ENCODE data around the gene UTP15.

Gene UTP15

DNA sequence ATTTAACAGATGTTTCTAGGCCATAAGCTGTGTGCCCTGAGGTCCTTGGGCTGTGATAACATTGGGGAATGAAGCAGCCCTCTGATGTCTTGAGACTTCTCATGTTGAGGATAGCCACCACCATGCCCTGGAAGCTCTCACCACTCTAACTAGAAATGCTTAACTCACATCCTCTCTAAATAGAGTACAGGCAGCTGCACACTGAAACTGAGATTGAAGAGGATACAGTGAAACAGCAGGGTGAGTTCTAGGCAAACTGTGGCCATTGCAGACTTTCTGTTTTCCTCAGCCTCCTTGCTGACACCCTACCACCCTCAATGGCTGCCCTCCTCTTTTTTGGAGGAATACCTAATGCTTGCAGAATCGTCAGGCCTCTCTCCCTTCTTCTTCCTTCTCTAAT lies 22.4 kb downstream of the UTP15 start:
- peaks cover 12% of the 10 kb centered on the region for H3K4me1 ChIP-seq (ENCODE audit: control insufficient read depth, insufficient read depth, low read length)
- H3K4me3 ChIP-seq (ENCODE audit: low read length): no peak overlapping the region
- H3K9me3 ChIP-seq (ENCODE audit: control insufficient read depth, low read length): no peaks in the 10 kb centered on the region
- H3K9ac ChIP-seq (ENCODE audit: low read length): no peak overlapping the region
- H3K36me3 ChIP-seq (ENCODE audit: control insufficient read depth, insufficient read depth, low read length): no peaks in the 10 kb centered on the region
- H3K27me3 ChIP-seq (ENCODE audit: control insufficient read depth, insufficient read depth, low read length): no peaks in the 10 kb centered on the region

- Histone ChIP-seq H3K9ac (ENCODE audit: low read length) (no peak overlapping the region), H3K4me1 (ENCODE audit: control insufficient read depth, insufficient read depth, low read length) (peaks cover 12% of the 10 kb centered on the region), H3K27me3 (ENCODE audit: control insufficient read depth, insufficient read depth, low read length) (no peaks in the 10 kb centered on the region), H3K4me3 (ENCODE audit: low read length) (no peak overlapping the region), H3K36me3 (ENCODE audit: control insufficient read depth, insufficient read depth, low read length) (no peaks in the 10 kb centered on the region), H3K9me3 (ENCODE audit: control insufficient read depth, low read length) (no peaks in the 10 kb centered on the region)
These were observed 25.7 kb downstream of the UTP15 start for GRCh38 chr5:73591102-73591695.

- Histone ChIP-seq H3K27me3 (ENCODE audit: control insufficient read depth, insufficient read depth, low read length) (no peaks in the 10 kb centered on the region), H3K4me3 (ENCODE audit: low read length) (no peak overlapping the region), H3K4me1 (ENCODE audit: control insufficient read depth, insufficient read depth, low read length) (peaks cover 12% of the 10 kb centered on the region), H3K36me3 (ENCODE audit: control insufficient read depth, insufficient read depth, low read length) (no peaks in the 10 kb centered on the region), H3K9ac (ENCODE audit: low read length) (no peak overlapping the region), H3K9me3 (ENCODE audit: control insufficient read depth, low read length) (no peaks in the 10 kb centered on the region)
These were observed 26.4 kb downstream of the UTP15 start for GRCh38 chr5:73591698-73592501.

DNA sequence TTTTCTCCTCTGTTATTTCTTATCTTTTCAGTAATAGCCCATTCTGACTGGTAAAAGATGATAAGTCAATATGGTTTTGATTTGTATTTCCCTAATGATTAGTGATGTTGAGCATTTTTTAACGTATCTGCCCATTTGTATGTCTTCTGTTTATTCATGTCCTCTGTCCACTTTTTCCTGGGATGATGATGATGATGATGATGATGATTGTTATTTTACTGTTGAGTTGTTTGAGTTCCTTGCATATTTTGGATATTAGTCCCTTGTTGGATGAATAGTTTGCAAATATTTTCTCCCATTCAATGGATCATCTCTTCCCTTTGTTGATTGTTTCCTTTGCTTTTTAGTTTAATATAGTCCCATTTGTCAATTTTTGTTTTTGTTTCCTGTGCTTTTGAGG lies 27.0 kb downstream of the UTP15 start:
- Histone ChIP-seq H3K9ac (ENCODE audit: low read length) (no peak overlapping the region), H3K27me3 (ENCODE audit: control insufficient read depth, insufficient read depth, low read length) (no peaks in the 10 kb centered on the region), H3K4me3 (ENCODE audit: low read length) (no peak overlapping the region), H3K9me3 (ENCODE audit: control insufficient read depth, low read length) (no peaks in the 10 kb centered on the region), H3K36me3 (ENCODE audit: control insufficient read depth, insufficient read depth, low read length) (no peaks in the 10 kb centered on the region), H3K4me1 (ENCODE audit: control insufficient read depth, insufficient read depth, low read length) (peaks cover 9% of the 10 kb centered on the region)

- Histone ChIP-seq H3K27me3 (ENCODE audit: control insufficient read depth, insufficient read depth, low read length) (no peaks in the 10 kb centered on the region), H3K4me1 (ENCODE audit: control insufficient read depth, insufficient read depth, low read length) (no peaks in the 10 kb centered on the region), H3K9me3 (ENCODE audit: control insufficient read depth, low read length) (no peaks in the 10 kb centered on the region), H3K4me3 (ENCODE audit: low read length) (no peak overlapping the region), H3K9ac (ENCODE audit: low read length) (no peak overlapping the region), H3K36me3 (ENCODE audit: control insufficient read depth, insufficient read depth, low read length) (no peaks in the 10 kb centered on the region)
These were observed 31.3 kb downstream of the UTP15 start for GRCh38 chr5:73596705-73597328.

GRCh38 chr5:73599380-73599779 lies 33.8 kb downstream of the UTP15 start:
- H3K36me3 ChIP-seq (ENCODE audit: control insufficient read depth, insufficient read depth, low read length): no peaks in the 10 kb centered on the region
- H3K27me3 ChIP-seq (ENCODE audit: control insufficient read depth, insufficient read depth, low read length): no peaks in the 10 kb centered on the region
- no peaks in the 10 kb centered on the region for H3K9me3 ChIP-seq (ENCODE audit: control insufficient read depth, low read length)
- H3K4me3 ChIP-seq (ENCODE audit: low read length): no peak overlapping the region
- H3K4me1 ChIP-seq (ENCODE audit: control insufficient read depth, insufficient read depth, low read length): no peaks in the 10 kb centered on the region
- no peak overlapping the region for H3K9ac ChIP-seq (ENCODE audit: low read length)

DNA sequence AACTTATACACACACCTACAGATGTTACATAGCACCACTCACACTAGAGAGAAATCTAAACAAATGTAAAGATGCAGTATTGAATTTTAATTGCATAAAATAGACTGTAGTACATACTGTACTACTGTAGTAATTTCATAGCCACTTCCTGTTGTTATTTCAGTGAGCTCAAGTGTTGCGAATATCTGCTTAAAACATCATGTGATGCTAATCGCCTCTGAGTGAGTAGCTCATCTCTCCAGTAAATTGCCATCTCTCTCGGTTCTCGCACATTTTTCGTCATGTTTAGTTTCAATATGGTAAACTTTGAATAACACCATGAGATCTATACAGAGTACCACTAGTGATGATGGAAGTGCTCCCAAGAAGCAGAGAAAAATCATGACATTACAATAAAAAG lies 38.5 kb downstream of the UTP15 start:
- Histone ChIP-seq H3K9ac (ENCODE audit: low read length) (no peak overlapping the region), H3K9me3 (ENCODE audit: control insufficient read depth, low read length) (no peaks in the 10 kb centered on the region), H3K4me1 (ENCODE audit: control insufficient read depth, insufficient read depth, low read length) (peaks cover 23% of the 10 kb centered on the region), H3K27me3 (ENCODE audit: control insufficient read depth, insufficient read depth, low read length) (no peaks in the 10 kb centered on the region), H3K4me3 (ENCODE audit: low read length) (no peak overlapping the region), H3K36me3 (ENCODE audit: control insufficient read depth, insufficient read depth, low read length) (no peaks in the 10 kb centered on the region)

DNA sequence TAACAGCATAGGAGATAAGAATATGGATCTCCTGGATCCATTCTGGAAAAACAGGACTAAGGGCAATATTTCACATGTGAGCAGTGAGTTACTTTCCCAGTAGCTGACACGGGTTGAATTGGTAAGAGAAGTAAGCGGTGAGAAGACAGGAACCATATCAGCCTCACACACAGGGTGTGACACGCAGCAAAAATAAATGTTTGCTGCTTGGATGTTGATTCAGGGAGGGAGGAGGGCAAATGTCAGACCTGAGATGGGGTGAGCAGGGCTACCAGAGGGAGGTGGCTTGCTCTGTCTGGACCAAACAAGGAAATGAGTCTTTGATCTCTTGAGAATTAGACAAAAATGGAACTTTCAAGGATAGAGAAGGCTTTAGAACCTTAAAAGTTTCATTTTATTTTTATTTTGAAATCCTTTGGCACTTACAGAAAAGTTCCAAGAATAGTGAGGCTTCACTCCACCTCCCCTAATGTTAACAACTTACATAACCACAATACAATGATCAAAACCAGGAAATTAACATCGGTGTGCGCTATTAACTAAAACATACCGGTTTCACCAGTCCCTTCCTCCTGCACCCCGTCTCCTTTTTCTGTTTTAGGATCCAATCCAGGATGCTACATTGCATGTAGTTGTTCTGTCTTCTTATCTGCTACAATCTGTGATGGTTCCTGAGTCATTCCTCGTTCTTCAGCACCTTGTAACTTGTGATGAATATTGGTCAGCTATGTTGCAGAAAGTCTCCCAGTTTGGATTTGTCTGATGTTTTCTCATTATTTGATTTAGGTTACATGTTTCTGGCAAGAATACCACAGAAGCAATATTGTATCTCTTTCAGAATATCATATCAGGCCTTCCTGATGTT lies 39.9 kb downstream of the UTP15 start:
- H3K4me3 ChIP-seq (ENCODE audit: low read length): no peak overlapping the region
- H3K36me3 ChIP-seq (ENCODE audit: control insufficient read depth, insufficient read depth, low read length): no peaks in the 10 kb centered on the region
- H3K4me1 ChIP-seq (ENCODE audit: control insufficient read depth, insufficient read depth, low read length): peaks cover 23% of the 10 kb centered on the region
- no peak overlapping the region for H3K9ac ChIP-seq (ENCODE audit: low read length)
- H3K27me3 ChIP-seq (ENCODE audit: control insufficient read depth, insufficient read depth, low read length): no peaks in the 10 kb centered on the region
- H3K9me3 ChIP-seq (ENCODE audit: control insufficient read depth, low read length): no peaks in the 10 kb centered on the region

- H3K9me3 ChIP-seq (ENCODE audit: control insufficient read depth, low read length): no peaks in the 10 kb centered on the region
- peaks cover 24% of the 10 kb centered on the region for H3K4me1 ChIP-seq (ENCODE audit: control insufficient read depth, insufficient read depth, low read length)
- H3K36me3 ChIP-seq (ENCODE audit: control insufficient read depth, insufficient read depth, low read length): no peaks in the 10 kb centered on the region
- H3K4me3 ChIP-seq (ENCODE audit: low read length): no peak overlapping the region
- H3K27me3 ChIP-seq (ENCODE audit: control insufficient read depth, insufficient read depth, low read length): no peaks in the 10 kb centered on the region
- no peak overlapping the region for H3K9ac ChIP-seq (ENCODE audit: low read length)
These were observed 40.7 kb downstream of the UTP15 start for GRCh38 chr5:73606206-73606753.

- no peak overlapping the region for H3K9ac ChIP-seq (ENCODE audit: low read length)
- peaks cover 31% of the 10 kb centered on the region for H3K4me1 ChIP-seq (ENCODE audit: control insufficient read depth, insufficient read depth, low read length)
- H3K36me3 ChIP-seq (ENCODE audit: control insufficient read depth, insufficient read depth, low read length): no peaks in the 10 kb centered on the region
- no peaks in the 10 kb centered on the region for H3K27me3 ChIP-seq (ENCODE audit: control insufficient read depth, insufficient read depth, low read length)
- no peak overlapping the region for H3K4me3 ChIP-seq (ENCODE audit: low read length)
- no peaks in the 10 kb centered on the region for H3K9me3 ChIP-seq (ENCODE audit: control insufficient read depth, low read length)
These were observed 41.7 kb downstream of the UTP15 start for GRCh38 chr5:73607228-73607627.

DNA sequence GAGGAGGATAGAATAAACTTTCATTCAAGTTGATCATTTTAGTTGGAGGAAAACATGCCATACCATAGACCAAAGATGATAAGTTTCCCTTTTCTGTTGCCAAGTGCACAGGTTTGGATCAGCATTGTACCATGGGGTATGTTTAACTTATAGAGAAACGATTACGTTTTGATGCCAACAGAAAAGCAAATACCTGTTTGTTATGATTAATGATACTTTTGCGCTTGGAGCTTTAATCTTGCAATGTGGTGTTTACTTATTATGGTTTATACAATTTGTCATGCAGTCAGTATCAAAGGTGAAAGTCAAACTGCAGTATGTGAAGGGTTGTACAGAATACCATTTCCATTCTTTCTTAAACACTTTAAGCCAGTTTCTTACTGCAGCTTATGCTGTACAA lies 47.3 kb downstream of the UTP15 start:
- H3K36me3 ChIP-seq (ENCODE audit: control insufficient read depth, insufficient read depth, low read length): no peaks in the 10 kb centered on the region
- H3K4me3 ChIP-seq (ENCODE audit: low read length): no peak overlapping the region
- peaks cover 38% of the 10 kb centered on the region for H3K4me1 ChIP-seq (ENCODE audit: control insufficient read depth, insufficient read depth, low read length)
- no peaks in the 10 kb centered on the region for H3K9me3 ChIP-seq (ENCODE audit: control insufficient read depth, low read length)
- no peaks in the 10 kb centered on the region for H3K27me3 ChIP-seq (ENCODE audit: control insufficient read depth, insufficient read depth, low read length)
- H3K9ac ChIP-seq (ENCODE audit: low read length): no peak overlapping the region

Data from mucosa of stomach (tissue), 1 donor.